A549 (cell line): ENCODE data around the gene FGGY. TPM values are rescaled to one million over a fixed set of nuclear protein-coding genes. Genes with fewer than 3 reads are reported as not detected.
"Not testable (repeated sequence)": the region's sequence is repeated elsewhere in the genome, so short reads cannot be mapped to it uniquely, and the experiment has no call there.

Experiments used
- ATAC-seq, 2 experiments: fragments of 200-7000 bp in 1 of 2; fragments of >200 bp in 1 of 2; cut with Nextera tagmentation in 1 of 2; cut with Tn5 transposase in 1 of 2; 3 replicates each; pipeline versions ENCODE4 v1.8.0 to v1.9.1; 2018 to 2020; ENCODE audit warnings: mild to moderate bottlenecking in 1 of 2, moderate library complexity in 1 of 2
- CTCF ChIA-PET: fragments of 300-600 bp; sonication (Branson Sonifier 250); formaldehyde crosslinking; extraction: SDS; loops from one replicate; lab custom pipeline; 2021; ENCODE audit warnings: antibody characterized with exemption, inconsistent platforms; lab: Yijun Ruan, JAX
- POLR2A ChIA-PET: fragments of 350-600 bp; formaldehyde crosslinking; extraction: SDS; loops from one replicate; lab custom pipeline; 2021; ENCODE audit warnings: antibody characterized with exemption, inconsistent platforms; lab: Yijun Ruan, JAX
- DNase-seq, 2 experiments: peaks; one replicate each; pipeline versions ENCODE4 v3.0.0 to v3.0.0-alpha.2; 2011 to 2016; ENCODE audit warnings: low read depth in 1 of 2, low spot score in 1 of 2
- FAIRE-seq: peaks from 2 replicates; lab custom pipeline; 2011; peaks lifted over from hg19 to GRCh38; lab: Jason Lieb, UNC
- H3K27ac ChIP-seq, 2 experiments: fragments of >200 bp; sonication (Bioruptor Twin); formaldehyde crosslinking; 3 replicates each; pipeline ENCODE4 v1.5.1; 2016 to 2017
- H3K4me1 ChIP-seq: fragments of >200 bp; sonication (Bioruptor Twin); formaldehyde crosslinking; 3 replicates; pipeline ENCODE4 v1.6.1; 2016
- H3K4me2 ChIP-seq: fragments of >200 bp; sonication (Bioruptor Twin); formaldehyde crosslinking; 3 replicates; pipeline ENCODE4 v1.6.1; 2016
- H3K4me3 ChIP-seq: fragments of >200 bp; sonication (Bioruptor Twin); formaldehyde crosslinking; 3 replicates; pipeline ENCODE4 v1.5.1; 2016
- H3K9me3 ChIP-seq: fragments of >200 bp; sonication (Bioruptor Twin); formaldehyde crosslinking; 3 replicates; pipeline ENCODE4 v1.6.1; 2016
- BHLHE40 ChIP-seq: IDR thresholded peaks from 2 replicates; pipeline ENCODE4 v1.6.1; 2012; ENCODE audit warnings: low read depth, low read length, inconsistent platforms
- CHD4 ChIP-seq: fragments of 200-600 bp; sonication (generic); IDR thresholded peaks from 2 replicates; pipeline ENCODE4 v1.6.1; 2016; ENCODE audit warnings: antibody characterized with exemption, mild to moderate bottlenecking, borderline replicate concordance
- ELK1 ChIP-seq: fragments of 150-350 bp; IDR thresholded peaks from 2 replicates; pipeline ENCODE4 v1.6.1; 2014; ENCODE audit warnings: low read depth, mild to moderate bottlenecking, low read length
- FOSB ChIP-seq: fragments of 250-450 bp; sonication (Bioruptor Pico); IDR thresholded peaks from 2 replicates; pipeline ENCODE4 v1.5.0; 2020; ENCODE audit warnings: mild to moderate bottlenecking, moderate library complexity
- GATA3 ChIP-seq: IDR thresholded peaks from 2 replicates; pipeline ENCODE4 v1.6.1; 2012; ENCODE audit warnings: borderline replicate concordance
- HEYL ChIP-seq: fragments of 250-450 bp; sonication (Bioruptor Pico); IDR thresholded peaks from 2 replicates; pipeline ENCODE4 v1.8.0; 2021; ENCODE audit warnings: mild to moderate bottlenecking, moderate library complexity
- HOXA7 ChIP-seq: fragments of 250-450 bp; sonication (Bioruptor Pico); IDR thresholded peaks from 2 replicates; pipeline ENCODE4 v1.5.0; 2020; ENCODE audit warnings: mild to moderate bottlenecking, moderate library complexity
- HOXB5 ChIP-seq: fragments of 250-450 bp; sonication (Bioruptor Pico); IDR thresholded peaks from 2 replicates; pipeline ENCODE4 v1.5.0; 2020; ENCODE audit warnings: mild to moderate bottlenecking, moderate library complexity
- JUNB ChIP-seq: fragments of >200 bp; sonication (Bioruptor Twin); formaldehyde crosslinking; IDR thresholded peaks from 2 replicates; pipeline ENCODE4 v1.6.1; 2016
- KDM1A ChIP-seq: fragments of 200-600 bp; sonication (generic); IDR thresholded peaks from 2 replicates; pipeline ENCODE4 v1.6.1; 2016; ENCODE audit warnings: low read depth, mild to moderate bottlenecking
- KDM5A ChIP-seq: fragments of 200-600 bp; sonication (generic); IDR thresholded peaks from 2 replicates; pipeline ENCODE4 v1.6.1; 2016; ENCODE audit warnings: antibody characterized with exemption, mild to moderate bottlenecking
- NFE2L2 ChIP-seq: fragments of 150-350 bp; conservative IDR thresholded peaks from 2 replicates; pipeline ENCODE4 v1.6.1; 2014; ENCODE audit warnings: low read length
- RAD21 ChIP-seq, 2 experiments: fragments of >200 bp in 1 of 2; sonication (Bioruptor Twin) in 1 of 2; formaldehyde crosslinking in 1 of 2; IDR thresholded peaks in 1 of 2; conservative IDR thresholded peaks in 1 of 2; 2 replicates in 1 of 2; 3 replicates in 1 of 2; pipeline ENCODE4 v1.6.1; 2012 to 2018; ENCODE audit warnings: inconsistent platforms in 1 of 2
- RCOR1 ChIP-seq: fragments of 150-350 bp; IDR thresholded peaks from 2 replicates; pipeline ENCODE4 v1.6.1; 2014; ENCODE audit warnings: antibody characterized with exemption, low read length, low read depth
- RNF2 ChIP-seq: fragments of 200-600 bp; sonication (generic); IDR thresholded peaks from 2 replicates; pipeline ENCODE4 v1.6.1; 2016; ENCODE audit warnings: low read depth, mild to moderate bottlenecking, antibody characterized with exemption, moderate library complexity, borderline replicate concordance
- SREBF2 ChIP-seq: fragments of 450-650 bp; IDR thresholded peaks from 2 replicates; pipeline ENCODE4 v1.6.1; 2014; ENCODE audit warnings: mild to moderate bottlenecking, moderate library complexity
- TP53 ChIP-seq: fragments of 250-450 bp; sonication (Bioruptor Pico); IDR thresholded peaks from 2 replicates; pipeline ENCODE4 v1.5.0; 2021; ENCODE audit warnings: mild to moderate bottlenecking, moderate library complexity
- ZFP36 ChIP-seq: fragments of 450-650 bp; IDR thresholded peaks from 2 replicates; pipeline ENCODE4 v1.6.1; 2014; ENCODE audit warnings: borderline replicate concordance; ENCODE audit not compliant: partially characterized antibody
- WGBS: methylation state at CpG from one replicate; pipeline ENCODE4 v1.1.6; 2017; ENCODE audit errors: missing lambda C conversion rate; 5-methylcytosine and 5-hydroxymethylcytosine counted together
- polyA plus RNA-seq, 4 experiments: library from polyadenylated mRNA; depleted of rRNA in 3 of 4; stranded (reverse); fragments of >200 nt; fragmentation: RNase III in 1 of 4; extraction: RNeasy Plus Mini Kit Qiagen cat#74134 plus additional on column Dnase treatment in 1 of 4; gene quantifications; 2 replicates in 3 of 4; 3 replicates in 1 of 4; pipeline ENCODE4 v1.2.3, GENCODE V29; 2011 to 2017
- TF ChIP-seq, protein P1 (sequence below): fragments of >200 bp; sonication (Bioruptor Twin); formaldehyde crosslinking; IDR thresholded peaks from 2 replicates; pipeline ENCODE4 v1.6.1; 2016
- TF ChIP-seq, protein P2 (sequence below): fragments of >200 bp; sonication (Bioruptor Twin); formaldehyde crosslinking; IDR thresholded peaks from 3 replicates; pipeline ENCODE4 v1.6.1; 2016

Gene FGGY
- polyA plus RNA-seq, 2 of the 4 experiments (the other 2 are of a cell fraction) = 2.9 to 4.8 TPM

- no peak for DNase-seq
- Histone ChIP-seq H3K9me3 (no peaks in the 10 kb centered on the region), H3K27ac (no peak overlapping the region), H3K4me3 (no peak overlapping the region), H3K4me1 (no peaks in the 10 kb centered on the region), H3K4me2 (no peak overlapping the region)
- POLR2A ChIA-PET = no interaction called here
- no peak for FAIRE-seq
- CTCF ChIA-PET = no interaction called here
- TF ChIP-seq RAD21 (conservative IDR thresholded peaks at IDR 0.05 in 1 of 2, IDR thresholded peaks at IDR 0.05 in 1 of 2) (no peak), FOSB (no peak), BHLHE40 (no peak), JUNB (no peak), NFE2L2 (no peak), TP53 (CRISPR knock-in tag) (no peak), ELK1 (no peak), SREBF2 (no peak), HEYL (CRISPR knock-in tag) (no peak), KDM1A (no peak), ZFP36 (no peak), RCOR1 (no peak), HOXA7 (CRISPR knock-in tag) (no peak), RNF2 (no peak)
- TF ChIP-seq, protein P1, sequence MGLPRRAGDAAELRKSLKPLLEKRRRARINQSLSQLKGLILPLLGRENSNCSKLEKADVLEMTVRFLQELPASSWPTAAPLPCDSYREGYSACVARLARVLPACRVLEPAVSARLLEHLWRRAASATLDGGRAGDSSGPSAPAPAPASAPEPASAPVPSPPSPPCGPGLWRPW = no peak
- TF ChIP-seq, protein P2, sequence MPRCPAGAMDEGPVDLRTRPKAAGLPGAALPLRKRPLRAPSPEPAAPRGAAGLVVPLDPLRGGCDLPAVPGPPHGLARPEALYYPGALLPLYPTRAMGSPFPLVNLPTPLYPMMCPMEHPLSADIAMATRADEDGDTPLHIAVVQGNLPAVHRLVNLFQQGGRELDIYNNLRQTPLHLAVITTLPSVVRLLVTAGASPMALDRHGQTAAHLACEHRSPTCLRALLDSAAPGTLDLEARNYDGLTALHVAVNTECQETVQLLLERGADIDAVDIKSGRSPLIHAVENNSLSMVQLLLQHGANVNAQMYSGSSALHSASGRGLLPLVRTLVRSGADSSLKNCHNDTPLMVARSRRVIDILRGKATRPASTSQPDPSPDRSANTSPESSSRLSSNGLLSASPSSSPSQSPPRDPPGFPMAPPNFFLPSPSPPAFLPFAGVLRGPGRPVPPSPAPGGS = no peak
- WGBS = 90% methylated on average over 1 of the region's 1 CpG
- no peak for ATAC-seq
These were observed 346.6 kb downstream of the FGGY start for GRCh38 chr1:59643526-59643925.

DNA sequence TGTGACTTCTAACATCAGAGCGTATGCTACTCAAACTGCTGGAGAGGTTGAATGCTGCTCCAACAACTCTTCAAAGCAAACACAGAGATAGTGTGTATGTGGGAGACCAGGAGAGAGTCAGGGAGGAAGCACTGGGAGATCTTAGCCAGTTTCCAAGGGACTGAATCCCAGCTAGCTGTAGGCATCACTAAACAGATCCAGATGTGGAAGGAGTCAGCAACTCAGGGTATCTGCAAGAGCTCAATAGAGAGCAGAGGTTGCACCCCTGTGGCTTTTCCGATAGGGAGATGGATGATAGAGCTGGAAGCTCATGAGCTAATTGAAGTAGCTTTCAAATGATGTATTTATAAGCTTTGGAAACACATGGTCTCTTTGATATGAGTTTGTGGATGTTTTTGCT, 349.0 kb downstream of the FGGY start:
- no peak for TF ChIP-seq GATA3
- no peak for TF ChIP-seq KDM5A
- no peak for TF ChIP-seq HOXB5 (CRISPR knock-in tag)
- no peak for TF ChIP-seq NFE2L2
- no peak for TF ChIP-seq CHD4
- TF ChIP-seq, all 56 proteins: peak for 0
- H3K4me1 ChIP-seq = no peaks in the 10 kb centered on the region
- H3K4me2 ChIP-seq = no peak overlapping the region
- ChIA-PET POLR2A (no interaction called here), CTCF (interaction anchor here (0.7 to 1.4 kb wide), 2 partner anchors 20 to 302 kb away, joined by 3 read pairs; no protein-coding TSS in a partner anchor)
- no peak for ATAC-seq
- FAIRE-seq = no peak
- no peak overlapping the region for H3K4me3 ChIP-seq
- WGBS = 91% methylated on average over 2 of the region's 2 CpGs
- no peak overlapping the region for H3K27ac ChIP-seq
- no peak for DNase-seq
- H3K9me3 ChIP-seq = no peaks in the 10 kb centered on the region

- H3K4me1 ChIP-seq, H3K9me3 ChIP-seq, CTCF ChIA-PET, POLR2A ChIA-PET, FAIRE-seq: not testable (repeated sequence)
- peak overlapping the region; percentile 54 to 64; a peak in 5 of 6 replicates for H3K27ac ChIP-seq
- H3K4me2 ChIP-seq = peak overlapping the region; percentile 60
- DNase-seq (peak in 1 of 2 experiments; percentile 5), ATAC-seq (peak in 1 of 2 experiments; percentile 35; a peak in 1 of 6 replicates)
- peak overlapping the region; percentile 37; the same call in 2 of the 3 replicates for H3K4me3 ChIP-seq
- WGBS = 36% methylated on average over 8 of the region's 30 CpGs
These were observed 356.5 kb downstream of the FGGY start for GRCh38 chr1:59653142-59653958.
